Right lobe of liver (tissue), 4 donors: ENCODE measurements around the gene LGALS3BP.

Source experiments
- CTCF ChIP-seq, 4 donors: fragments of 200-600 bp in 3 of 4; fragments of 450-650 bp in 1 of 4; IDR thresholded peaks; one replicate each; pipeline versions ENCODE4 v1.5.1 to v1.8.0; 2016 to 2022; ENCODE audit warnings: antibody characterized with exemption in 4 of 4, mild to moderate bottlenecking in 2 of 4
- POLR2A ChIP-seq: fragments of 450-650 bp; IDR thresholded peaks from one replicate; pipeline ENCODE4 v1.6.1; 2017; ENCODE audit warnings: antibody characterized with exemption, mild to moderate bottlenecking
- donor health status: DM: no; HTN: no; CAD: no.
- donor health status: DM: no; HTN: no; CAD: no.
- donor health status: DM: no; HTN: yes; CAD: no.

GRCh38 chr17:79008666-79009387 lies 29.1 kb upstream of the LGALS3BP start:
- TF ChIP-seq CTCF (IDR thresholded peaks at IDR 0.05) (no peak), POLR2A (no peak)
